Endometrium (tissue), 2 donors: ENCODE measurements around the gene MICAL2.

Experiments
- FAIRE-seq: peaks from 2 replicates; lab custom pipeline; 2012; peaks lifted over from hg19 to GRCh38; lab: Jason Lieb, UNC
- donor health status: control.
- donor health status: control.

MICAL2 gene

GRCh38 chr11:12189543-12190235 is 79.3 kb downstream of the MICAL2 start:
- no peak for FAIRE-seq

GRCh38 chr11:12190511-12190910 is 80.1 kb downstream of the MICAL2 start:
- FAIRE-seq: no peak

GRCh38 chr11:12192794-12193514 is 82.6 kb downstream of the MICAL2 start:
- no peak for FAIRE-seq

- FAIRE-seq: no peak
Observed at GRCh38 chr11:12193515-12194336, 83.3 kb downstream of the MICAL2 start.

GRCh38 chr11:12195768-12196167 is 85.4 kb downstream of the MICAL2 start:
- no peak for FAIRE-seq

- FAIRE-seq: no peak
Observed at GRCh38 chr11:12196308-12196707, 85.9 kb downstream of the MICAL2 start.

- no peak for FAIRE-seq
Observed at GRCh38 chr11:12196872-12197271, 86.5 kb downstream of the MICAL2 start.

- no peak for FAIRE-seq
Observed at GRCh38 chr11:12198251-12199222, 88.1 kb downstream of the MICAL2 start.

GRCh38 chr11:12199231-12199948 is 89.0 kb downstream of the MICAL2 start:
- no peak for FAIRE-seq

- FAIRE-seq: no peak
Observed at GRCh38 chr11:12200279-12200990, 90.0 kb downstream of the MICAL2 start.

- FAIRE-seq: no peak
Observed at GRCh38 chr11:12200991-12201985, 90.9 kb downstream of the MICAL2 start.

- FAIRE-seq: no peak
Observed at GRCh38 chr11:12202661-12203310, 92.4 kb downstream of the MICAL2 start.

- no peak for FAIRE-seq
Observed at GRCh38 chr11:12204506-12204905, 94.1 kb downstream of the MICAL2 start.

- FAIRE-seq: no peak
Observed at GRCh38 chr11:12205330-12205729, 94.9 kb downstream of the MICAL2 start.

- no peak for FAIRE-seq
Observed at GRCh38 chr11:12206529-12206928, 96.1 kb downstream of the MICAL2 start.

GRCh38 chr11:12207384-12208150 is 97.2 kb downstream of the MICAL2 start:
- FAIRE-seq: no peak

- FAIRE-seq: no peak
Observed at GRCh38 chr11:12209096-12209495, 98.7 kb downstream of the MICAL2 start.

GRCh38 chr11:12210200-12210599 is 99.8 kb downstream of the MICAL2 start:
- FAIRE-seq: no peak
